Esophagus muscularis mucosa (tissue), 3 donors: ENCODE data around the gene HMGN5.

Source experiments
- POLR2A ChIP-seq: fragments of 450-650 bp; IDR thresholded peaks from one replicate; pipeline ENCODE4 v1.6.1; 2017; ENCODE audit warnings: antibody characterized with exemption, moderate library complexity, mild to moderate bottlenecking, low read depth
- POLR2AphosphoS5 ChIP-seq, 2 donors: sonication (generic); formaldehyde crosslinking; IDR thresholded peaks; one replicate each; pipeline ENCODE4 v1.6.1; 2017; ENCODE audit warnings: antibody characterized with exemption in 2 of 2
- TF ChIP-seq, protein P1 (sequence below), 3 experiments: fragments of 200-600 bp in 2 of 3; fragments of 450-650 bp in 1 of 3; sonication (generic) in 2 of 3; IDR thresholded peaks; one replicate each; pipeline ENCODE4 v1.5.1; 2017 to 2019; ENCODE audit warnings: antibody characterized with exemption in 3 of 3, mild to moderate bottlenecking in 2 of 3, moderate library complexity in 1 of 3

GRCh38 chrX:81202943-81203342 lies 1.2 kb upstream of the HMGN5 start:
- TF ChIP-seq POLR2AphosphoS5 (IDR thresholded peaks at IDR 0.05) (no peak), POLR2A (no peak)
- TF ChIP-seq, protein P1, sequence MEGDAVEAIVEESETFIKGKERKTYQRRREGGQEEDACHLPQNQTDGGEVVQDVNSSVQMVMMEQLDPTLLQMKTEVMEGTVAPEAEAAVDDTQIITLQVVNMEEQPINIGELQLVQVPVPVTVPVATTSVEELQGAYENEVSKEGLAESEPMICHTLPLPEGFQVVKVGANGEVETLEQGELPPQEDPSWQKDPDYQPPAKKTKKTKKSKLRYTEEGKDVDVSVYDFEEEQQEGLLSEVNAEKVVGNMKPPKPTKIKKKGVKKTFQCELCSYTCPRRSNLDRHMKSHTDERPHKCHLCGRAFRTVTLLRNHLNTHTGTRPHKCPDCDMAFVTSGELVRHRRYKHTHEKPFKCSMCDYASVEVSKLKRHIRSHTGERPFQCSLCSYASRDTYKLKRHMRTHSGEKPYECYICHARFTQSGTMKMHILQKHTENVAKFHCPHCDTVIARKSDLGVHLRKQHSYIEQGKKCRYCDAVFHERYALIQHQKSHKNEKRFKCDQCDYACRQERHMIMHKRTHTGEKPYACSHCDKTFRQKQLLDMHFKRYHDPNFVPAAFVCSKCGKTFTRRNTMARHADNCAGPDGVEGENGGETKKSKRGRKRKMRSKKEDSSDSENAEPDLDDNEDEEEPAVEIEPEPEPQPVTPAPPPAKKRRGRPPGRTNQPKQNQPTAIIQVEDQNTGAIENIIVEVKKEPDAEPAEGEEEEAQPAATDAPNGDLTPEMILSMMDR (IDR thresholded peaks at IDR 0.05): no peak
